IMR-90 (cell line): Measurements from ENCODE around the gene MACC1. TPM values are rescaled to one million over a fixed set of nuclear protein-coding genes. Genes with fewer than 3 reads are reported as not detected.

Experiments
- ATAC-seq: fragments of 200-7000 bp; cut with Tn5 transposase; 2 replicates; pipeline ENCODE4 v1.9.1; 2020; ENCODE audit warnings: low read depth, mild to moderate bottlenecking, moderate library complexity
- BruUV-seq: library from RNA; stranded (reverse); fragments of 400-500 nt; replicated peaks from 2 replicates; lab custom pipeline; 2021; lab: Mats Ljungman, UMichigan
- CTCF ChIA-PET: fragments of 300-600 bp; formaldehyde crosslinking; extraction: SDS; loops from one replicate; lab custom pipeline; 2021; ENCODE audit warnings: antibody characterized with exemption; lab: Yijun Ruan, JAX
- POLR2A ChIA-PET: fragments of 300-600 bp; sonication (Branson Sonifier 250); formaldehyde crosslinking; loops from one replicate; lab custom pipeline; 2022; ENCODE audit warnings: antibody characterized with exemption; ENCODE audit not compliant: unreplicated experiment; lab: Charles Lee
- DNase-seq: peaks from one replicate; pipeline ENCODE4 v3.0.0; 2013
- H2AFZ ChIP-seq: replicated peaks from 2 replicates; pipeline ENCODE3; 2013; ENCODE audit warnings: low read length, mild to moderate bottlenecking; ENCODE audit not compliant: poor library complexity
- H2AK5ac ChIP-seq: 2 replicates; pipeline ENCODE4 v1.6.1; 2013; ENCODE audit warnings: low read depth, low read length, inconsistent platforms
- H2AK9ac ChIP-seq: replicated peaks from 2 replicates; pipeline ENCODE3; 2013; ENCODE audit warnings: mild to moderate bottlenecking, low read depth, low read length, moderate library complexity; ENCODE audit not compliant: poor library complexity
- H2BK120ac ChIP-seq: 2 replicates; pipeline ENCODE4 v1.6.1; 2013; ENCODE audit warnings: low read depth, low read length, inconsistent platforms
- H2BK15ac ChIP-seq: 3 replicates; pipeline ENCODE4 v1.6.1; 2013; ENCODE audit warnings: low read depth, low read length, inconsistent platforms
- H2BK20ac ChIP-seq: 2 replicates; pipeline ENCODE4 v1.6.1; 2013; ENCODE audit warnings: low read depth, mild to moderate bottlenecking, inconsistent platforms, low read length, moderate library complexity
- H2BK5ac ChIP-seq: 2 replicates; pipeline ENCODE4 v1.6.1; 2013; ENCODE audit warnings: mild to moderate bottlenecking, low read depth, low read length, inconsistent platforms; ENCODE audit not compliant: poor library complexity, severe bottlenecking
- H3K14ac ChIP-seq: replicated peaks from 2 replicates; pipeline ENCODE4 v1.6.1; 2013; ENCODE audit warnings: low read depth, low read length, inconsistent platforms
- H3K18ac ChIP-seq: 2 replicates; pipeline ENCODE4 v1.6.1; 2013; ENCODE audit warnings: low read depth, low read length, control low read depth
- H3K23ac ChIP-seq: 2 replicates; pipeline ENCODE4 v1.6.1; 2013; ENCODE audit warnings: low read depth, low read length, inconsistent platforms
- H3K27ac ChIP-seq: 2 replicates; pipeline ENCODE4 v1.5.1; 2013; ENCODE audit warnings: mild to moderate bottlenecking, control low read depth, low read length; ENCODE audit not compliant: insufficient read depth
- H3K27me3 ChIP-seq: 2 replicates; pipeline ENCODE4 v1.6.1; 2013; ENCODE audit warnings: low read length; ENCODE audit not compliant: control insufficient read depth, insufficient read depth
- H3K36me3 ChIP-seq: 2 replicates; pipeline ENCODE4 v1.6.1; 2013; ENCODE audit warnings: low read length, mixed read lengths; ENCODE audit not compliant: control insufficient read depth, insufficient read depth
- H3K4ac ChIP-seq: 2 replicates; pipeline ENCODE4 v1.6.1; 2013; ENCODE audit warnings: low read depth, low read length, inconsistent platforms
- H3K4me1 ChIP-seq: 2 replicates; pipeline ENCODE4 v1.6.1; 2013; ENCODE audit warnings: low read length, mixed read lengths; ENCODE audit not compliant: control insufficient read depth, insufficient read depth
- H3K4me2 ChIP-seq: 2 replicates; pipeline ENCODE4 v1.6.1; 2013; ENCODE audit warnings: low read depth, mild to moderate bottlenecking, control low read depth, low read length, moderate library complexity
- H3K4me3 ChIP-seq: 2 replicates; pipeline ENCODE4 v1.5.1; 2013; ENCODE audit warnings: low read depth, mild to moderate bottlenecking, control low read depth, low read length, moderate library complexity; ENCODE audit not compliant: insufficient read depth
- H3K56ac ChIP-seq: 2 replicates; pipeline ENCODE4 v1.6.1; 2013; ENCODE audit warnings: low read length, inconsistent platforms; ENCODE audit not compliant: insufficient read depth; ENCODE audit errors: extremely low read depth
- H3K79me1 ChIP-seq, 2 experiments: 2 replicates each; pipeline ENCODE4 v1.6.1; 2013; ENCODE audit warnings: low read length in 2 of 2, inconsistent platforms in 1 of 2, low read depth in 1 of 2
- H3K9ac ChIP-seq: 2 replicates; pipeline ENCODE4 v1.6.1; 2013; ENCODE audit warnings: low read depth, low read length, control low read depth
- H3K9me1 ChIP-seq: 2 replicates; pipeline ENCODE4 v1.6.1; 2013; ENCODE audit warnings: low read length, inconsistent platforms; ENCODE audit not compliant: insufficient read depth
- H3K9me3 ChIP-seq: 2 replicates; pipeline ENCODE4 v1.6.1; 2013; ENCODE audit warnings: low read length; ENCODE audit not compliant: control insufficient read depth, insufficient read depth
- H4K20me1 ChIP-seq: 2 replicates; pipeline ENCODE4 v1.6.1; 2013; ENCODE audit warnings: low read length, inconsistent platforms; ENCODE audit not compliant: insufficient read depth
- H4K5ac ChIP-seq: 2 replicates; pipeline ENCODE4 v1.6.1; 2013; ENCODE audit warnings: mild to moderate bottlenecking, low read depth, low read length, control low read depth
- H4K8ac ChIP-seq, 2 experiments: 2 replicates each; pipeline ENCODE4 v1.6.1; 2013; ENCODE audit warnings: low read depth in 2 of 2, low read length in 2 of 2, control low read depth in 1 of 2, inconsistent platforms in 1 of 2
- H4K91ac ChIP-seq: 2 replicates; pipeline ENCODE4 v1.6.1; 2013; ENCODE audit warnings: low read depth, low read length, inconsistent platforms; ENCODE audit not compliant: insufficient read depth
- BHLHE40 ChIP-seq: fragments of 150-350 bp; IDR thresholded peaks from 2 replicates; pipeline ENCODE4 v1.6.1; 2016; ENCODE audit warnings: mild to moderate bottlenecking, low read depth, low read length
- CEBPB ChIP-seq: IDR thresholded peaks from 2 replicates; pipeline ENCODE4 v1.6.1; 2012; ENCODE audit warnings: low read depth, low read length, improper control_type of control experiment
- CTCF ChIP-seq: conservative IDR thresholded peaks from 2 replicates; pipeline ENCODE4 v1.5.1; 2012; ENCODE audit warnings: mild to moderate bottlenecking, low read depth, low read length, improper control_type of control experiment
- FOS ChIP-seq: fragments of 150-350 bp; IDR thresholded peaks from 2 replicates; pipeline ENCODE4 v1.6.1; 2016; ENCODE audit warnings: low read depth, low read length
- MAZ ChIP-seq: IDR thresholded peaks from 2 replicates; pipeline ENCODE4 v1.6.1; 2012; ENCODE audit warnings: low read depth, mild to moderate bottlenecking, low read length, improper control_type of control experiment, moderate library complexity, borderline replicate concordance
- POLR2A ChIP-seq: IDR thresholded peaks from 2 replicates; pipeline ENCODE4 v1.6.1; 2012; ENCODE audit warnings: mild to moderate bottlenecking, low read depth, low read length
- RCOR1 ChIP-seq: IDR thresholded peaks from 2 replicates; pipeline ENCODE4 v1.6.1; 2012; ENCODE audit warnings: mild to moderate bottlenecking, low read length, improper control_type of control experiment; ENCODE audit not compliant: insufficient replicate concordance
- WGBS, 2 experiments: methylation state at CpG; one replicate each; pipeline versions ENCODE4 v1.1.5 to v1.1.7; 2013; ENCODE audit warnings: missing lambda C conversion rate in 2 of 2; ENCODE audit not compliant: insufficient read length in 1 of 2; ENCODE audit errors: extremely low coverage in 2 of 2; 5-methylcytosine and 5-hydroxymethylcytosine counted together
- dilution Hi-C: fragments of 300-500 bp; cut with HindIII; formaldehyde crosslinking; loops from one replicate; pipeline ENCODE4 v1.14.3; 2018; ENCODE audit warnings: low sequenced_read_pairs; ENCODE audit not compliant: unreplicated experiment
- in situ Hi-C: fragments of 300-500 bp; cut with MboI; formaldehyde crosslinking; loops from 3 replicates; pipeline ENCODE4 v1.14.3; 2019; ENCODE audit warnings: low sequenced_read_pairs, inconsistent platforms, mixed read lengths
- intact Hi-C: fragments of 100-400 bp; cut with micrococcal nuclease; formaldehyde crosslinking; loops from 2 replicates; pipeline ENCODE4 v1.10.0; 2022
- polyA plus RNA-seq, 3 experiments: library from polyadenylated mRNA; depleted of rRNA; stranded (reverse); fragments of >200 nt; gene quantifications; 2 replicates each; pipeline ENCODE4 v1.2.3, GENCODE V29; 2012; ENCODE audit warnings: low replicate concordance in 1 of 3
- total RNA-seq: library from RNA; depleted of rRNA; stranded (reverse); fragments of >200 nt; gene quantifications from 2 replicates; pipeline ENCODE4 v1.2.3, GENCODE V29; 2012

The MACC1 gene
- total and polyA plus RNA-seq, 2 of the 4 experiments (the other 2 are of a cell fraction): under 0.01 TPM; not detected in 1

GRCh38 chr7:20198260-20198659 is 18.9 kb downstream of the MACC1 start:
- H3K4ac ChIP-seq: peak overlapping the region; percentile 51; the same call in 1 of the 2 replicates

More at GRCh38 chr7:20198260-20198659, 18.9 kb downstream of the MACC1 start:
- intact Hi-C loops: no loop called here
- H2AK5ac ChIP-seq: no peak overlapping the region
- H4K91ac ChIP-seq: no peak overlapping the region
- no peak for DNase-seq
- H3K9me3 ChIP-seq: no peaks in the 10 kb centered on the region
- H3K9me1 ChIP-seq: no peaks in the 10 kb centered on the region; the same call in 1 of the 2 replicates
- H3K23ac ChIP-seq: no peak overlapping the region; the same call in 1 of the 2 replicates
- no peak overlapping the region for H3K4me3 ChIP-seq
- TF ChIP-seq RCOR1: no peak
- TF ChIP-seq MAZ: no peak
- TF ChIP-seq CEBPB: no peak
- TF ChIP-seq FOS: no peak
- no peak for TF ChIP-seq CTCF
- no peak for TF ChIP-seq POLR2A
- TF ChIP-seq BHLHE40: no peak
- no peak overlapping the region for H3K9ac ChIP-seq
- H3K27me3 ChIP-seq: no peaks in the 10 kb centered on the region
- H3K4me2 ChIP-seq: no peak overlapping the region
- H2AK9ac ChIP-seq: no peak overlapping the region
- H2BK15ac ChIP-seq: peak overlapping the region; percentile 59; the same call in 1 of the 3 replicates
- in situ Hi-C loops: no loop called here
- H3K4me1 ChIP-seq: peaks cover 16% of the 10 kb centered on the region; the same call in 1 of the 2 replicates
- no peak for ATAC-seq
- 0 out of 4 replicates have a peak overlapping the region, but pooled peaks of 1 of the 2 experiments have one; percentile 3 for H4K8ac ChIP-seq
- peak overlapping the region; percentile 33 for H2BK20ac ChIP-seq
- H3K14ac ChIP-seq: peak overlapping the region; percentile 19; the same call in 1 of the 2 replicates
- H2BK5ac ChIP-seq: no peak overlapping the region
- H4K5ac ChIP-seq: no peak overlapping the region; the same call in 1 of the 2 replicates
- dilution Hi-C loops: no loop called here
- WGBS, 2 experiments: no CpG with 5 or more reads among the region's 1 CpG
- no peak overlapping the region for H2AFZ ChIP-seq
- ChIA-PET POLR2A (no interaction called here), CTCF (interaction anchor here (0.5 to 0.8 kb wide), 3 partner anchors 21 to 188 kb away, joined by 3 to 4 read pairs (median 4); no protein-coding TSS in a partner anchor)
- no peaks in the 10 kb centered on the region for H3K79me1 ChIP-seq
- H3K27ac ChIP-seq: no peak overlapping the region
- no peaks in the 10 kb centered on the region for H3K36me3 ChIP-seq
- peak overlapping the region; percentile 52 for H2BK120ac ChIP-seq
- H3K56ac ChIP-seq: no peak overlapping the region
- peak overlapping the region; percentile 38 for H3K18ac ChIP-seq
- BruUV-seq: no TSS peak
- H4K20me1 ChIP-seq: no peaks in the 10 kb centered on the region
